Colonic mucosa (tissue), 4 donors: Measurements from ENCODE around the gene CUL7. TPM values are rescaled to one million over a fixed set of nuclear protein-coding genes. Genes with fewer than 3 reads are reported as not detected.
A peak's percentile ranks its signal among the peaks of the same experiment; 100 is the strongest.

ENCODE experiments used
- DNase-seq: peaks from one replicate; pipeline ENCODE4 v3.0.0-alpha.2; 2020
- H3K27ac ChIP-seq: fragments of 200-600 bp; one replicate; pipeline ENCODE4 v1.8.0; 2021
- H3K27me3 ChIP-seq: fragments of 200-600 bp; one replicate; pipeline ENCODE4 v1.8.0; 2021
- H3K36me3 ChIP-seq: fragments of 200-600 bp; one replicate; pipeline ENCODE4 v1.8.0; 2021
- H3K4me1 ChIP-seq: fragments of 200-600 bp; one replicate; pipeline ENCODE4 v1.8.0; 2021; ENCODE audit warnings: mild to moderate bottlenecking
- H3K4me3 ChIP-seq: fragments of 200-600 bp; one replicate; pipeline ENCODE4 v1.8.0; 2021
- H3K9ac ChIP-seq, 2 donors: one replicate each; pipeline ENCODE4 v1.7.0; 2013; ENCODE audit warnings: control low read depth in 2 of 2, low read depth in 2 of 2, low read length in 2 of 2
- H3K9me3 ChIP-seq: fragments of 200-600 bp; one replicate; pipeline ENCODE4 v1.8.0; 2021
- intact Hi-C: fragments of 100-400 bp; cut with DNase I; formaldehyde crosslinking; loops from one replicate; pipeline ENCODE4 v1.14.1; 2022
- total RNA-seq, 2 donors: library from RNA; stranded (reverse); fragmentation: NEBNext Ultra II Directional in 1 of 2; extraction: Animal tissue kit (Norgen Biotek cat#: 25700) in 1 of 2; gene quantifications; one replicate each; pipeline ENCODE4 v1.2.1, GENCODE V29; 2021
- TF ChIP-seq, protein P1 (sequence below): fragments of 200-600 bp; IDR thresholded peaks from one replicate; pipeline ENCODE4 v1.8.0; 2022; ENCODE audit warnings: antibody characterized with exemption, mild to moderate bottlenecking
- donor health status: healthy.
- donor health status: DM: no; HTN: no; CAD: no.
- donor health status: DM: no; HTN: no; CAD: no.

CUL7 gene
- total RNA-seq, 2 donors from 2014 or later, result 13.7 to 15.3 TPM

DNA sequence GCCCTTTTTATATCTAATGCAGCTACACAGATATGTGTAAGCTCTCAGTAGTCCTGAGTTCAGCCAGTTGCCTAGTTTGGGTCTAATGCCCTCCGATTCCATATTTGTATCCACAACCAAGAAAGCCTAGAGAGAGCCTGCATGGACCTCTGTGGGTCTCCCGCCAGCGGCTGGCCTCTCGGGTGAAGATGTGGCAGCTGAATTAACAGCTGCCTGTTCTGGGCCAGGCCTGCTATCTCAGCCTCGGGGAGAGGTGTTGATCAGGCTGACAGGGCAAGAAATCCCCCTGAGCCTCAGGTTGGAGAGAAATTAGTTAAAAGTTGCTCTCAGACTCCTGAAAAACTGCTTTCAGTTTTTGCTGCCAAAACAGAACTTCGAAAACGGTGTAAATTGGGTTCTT, 42.3 kb upstream of the CUL7 start:
- Histone ChIP-seq H3K4me3 (no peak overlapping the region), H3K4me1 (no peaks in the 10 kb centered on the region), H3K27ac (no peak overlapping the region), H3K9ac (peak overlapping the region in 1 of 2 donors; percentile 60), H3K9me3 (no peaks in the 10 kb centered on the region), H3K27me3 (no peaks in the 10 kb centered on the region), H3K36me3 (no peaks in the 10 kb centered on the region)
- no peak for DNase-seq
- TF ChIP-seq, protein P1, sequence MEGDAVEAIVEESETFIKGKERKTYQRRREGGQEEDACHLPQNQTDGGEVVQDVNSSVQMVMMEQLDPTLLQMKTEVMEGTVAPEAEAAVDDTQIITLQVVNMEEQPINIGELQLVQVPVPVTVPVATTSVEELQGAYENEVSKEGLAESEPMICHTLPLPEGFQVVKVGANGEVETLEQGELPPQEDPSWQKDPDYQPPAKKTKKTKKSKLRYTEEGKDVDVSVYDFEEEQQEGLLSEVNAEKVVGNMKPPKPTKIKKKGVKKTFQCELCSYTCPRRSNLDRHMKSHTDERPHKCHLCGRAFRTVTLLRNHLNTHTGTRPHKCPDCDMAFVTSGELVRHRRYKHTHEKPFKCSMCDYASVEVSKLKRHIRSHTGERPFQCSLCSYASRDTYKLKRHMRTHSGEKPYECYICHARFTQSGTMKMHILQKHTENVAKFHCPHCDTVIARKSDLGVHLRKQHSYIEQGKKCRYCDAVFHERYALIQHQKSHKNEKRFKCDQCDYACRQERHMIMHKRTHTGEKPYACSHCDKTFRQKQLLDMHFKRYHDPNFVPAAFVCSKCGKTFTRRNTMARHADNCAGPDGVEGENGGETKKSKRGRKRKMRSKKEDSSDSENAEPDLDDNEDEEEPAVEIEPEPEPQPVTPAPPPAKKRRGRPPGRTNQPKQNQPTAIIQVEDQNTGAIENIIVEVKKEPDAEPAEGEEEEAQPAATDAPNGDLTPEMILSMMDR, result no peak
- intact Hi-C loops, result no loop called here

DNA sequence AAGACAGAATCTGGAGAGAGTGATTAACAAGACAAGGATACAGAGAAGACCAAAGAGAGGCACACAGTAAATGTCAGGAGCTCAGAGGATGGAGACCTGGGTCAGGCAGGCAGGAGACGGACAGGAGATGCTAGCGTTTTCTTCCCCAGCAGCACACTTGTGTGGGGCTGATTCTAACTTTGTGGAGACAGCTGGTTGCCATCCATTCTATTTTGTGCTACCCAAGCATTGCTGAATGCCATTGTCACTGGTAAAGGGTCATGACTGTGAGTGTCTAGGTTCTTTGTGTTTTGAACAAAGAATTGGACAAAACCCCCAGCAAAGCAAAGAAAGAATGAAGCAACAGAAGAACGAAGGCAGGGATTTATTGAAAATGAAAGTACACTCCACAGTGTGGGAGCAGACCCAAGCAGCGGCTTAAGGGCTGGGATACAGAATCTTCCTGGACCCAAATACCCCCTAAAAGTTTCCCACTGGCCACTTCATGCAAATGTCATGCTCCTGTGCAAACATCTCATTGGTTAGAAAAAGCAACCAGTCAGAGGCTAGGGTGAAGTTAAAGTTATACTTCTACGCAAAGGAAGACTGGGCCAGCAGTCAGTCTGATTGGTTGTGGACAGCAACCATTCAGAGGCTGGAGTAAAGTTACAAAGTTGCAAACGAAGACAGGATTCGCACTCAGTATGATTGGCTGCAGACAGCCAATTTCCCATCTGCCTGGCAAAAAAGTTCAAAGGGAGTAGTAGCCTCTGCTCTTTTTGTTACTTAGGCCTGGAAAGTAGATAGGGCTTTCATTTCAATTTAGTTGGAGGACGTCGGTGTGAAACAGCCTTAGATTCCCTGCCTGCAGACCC, 40.0 kb upstream of the CUL7 start:
- no peaks in the 10 kb centered on the region for H3K27me3 ChIP-seq
- no peaks in the 10 kb centered on the region for H3K9me3 ChIP-seq
- TF ChIP-seq, protein P1, result no peak
- intact Hi-C loops, result no loop called here
- H3K4me1 ChIP-seq, result no peaks in the 10 kb centered on the region
- H3K27ac ChIP-seq, result peak overlapping the region; percentile 4
- H3K9ac ChIP-seq, result peak overlapping the region; percentile 24 to 31
- peak overlapping the region; percentile 4 for H3K4me3 ChIP-seq
- H3K36me3 ChIP-seq, result no peaks in the 10 kb centered on the region
- peak; percentile 34 for DNase-seq

DNA sequence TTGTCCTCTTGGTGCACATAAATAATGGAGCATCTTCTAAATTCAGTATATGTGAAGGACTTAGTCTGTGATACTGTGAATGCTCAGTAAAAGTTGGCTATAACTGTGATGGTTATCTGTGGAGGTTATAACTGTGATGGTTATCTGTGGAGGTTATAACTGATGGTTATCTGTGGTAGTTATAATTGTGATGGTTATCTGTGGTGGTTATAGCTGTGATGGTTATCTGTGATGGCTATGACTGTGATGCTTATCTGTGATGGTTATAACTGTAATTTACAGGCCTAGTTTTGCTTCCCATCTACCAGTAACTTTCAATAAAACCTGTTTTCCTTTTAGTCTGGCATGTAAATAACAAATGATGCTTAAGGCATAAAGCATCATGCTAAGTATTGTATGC, 39.0 kb upstream of the CUL7 start:
- TF ChIP-seq, protein P1, result no peak
- no peak overlapping the region for H3K9ac ChIP-seq
- H3K27me3 ChIP-seq, result no peaks in the 10 kb centered on the region
- no peaks in the 10 kb centered on the region for H3K9me3 ChIP-seq
- H3K36me3 ChIP-seq, result no peaks in the 10 kb centered on the region
- no peak overlapping the region for H3K27ac ChIP-seq
- H3K4me3 ChIP-seq, result no peak overlapping the region
- intact Hi-C loops, result no loop called here
- no peak for DNase-seq
- H3K4me1 ChIP-seq, result no peaks in the 10 kb centered on the region

DNA sequence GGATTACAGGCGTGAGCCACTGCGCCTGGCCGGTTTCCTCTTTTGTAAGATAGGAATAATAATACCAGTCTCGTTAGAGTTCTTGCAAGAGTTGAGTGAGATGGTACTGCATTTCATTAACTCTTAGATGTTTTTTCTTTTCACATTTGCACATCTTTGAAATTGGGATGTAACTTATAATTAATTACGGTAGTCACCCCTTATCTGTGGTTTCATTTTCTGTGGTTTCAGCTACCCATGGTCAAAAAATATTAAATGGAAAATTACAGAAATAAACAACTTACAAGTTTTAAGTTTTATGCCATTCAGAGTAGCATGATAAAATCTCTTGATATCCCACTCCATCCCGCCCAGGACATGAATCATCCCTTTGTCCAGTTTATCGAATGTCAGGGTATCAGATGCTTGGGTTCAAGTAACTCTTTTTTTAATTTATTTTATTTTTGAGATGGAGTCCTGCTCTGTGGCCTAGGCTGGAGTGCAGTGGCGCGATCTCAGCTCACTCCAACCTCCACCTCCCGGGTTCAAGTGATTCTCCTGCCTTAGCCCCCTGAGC, 37.9 kb upstream of the CUL7 start:
- Histone ChIP-seq H3K9me3 (no peaks in the 10 kb centered on the region), H3K4me1 (no peaks in the 10 kb centered on the region), H3K27me3 (no peaks in the 10 kb centered on the region), H3K27ac (no peak overlapping the region), H3K36me3 (no peaks in the 10 kb centered on the region), H3K9ac (no peak overlapping the region), H3K4me3 (no peak overlapping the region)
- no peak for DNase-seq
- TF ChIP-seq, protein P1, result no peak
- intact Hi-C loops, result no loop called here

GRCh38 chr6:43091020-43091419, 37.4 kb upstream of the CUL7 start:
- Histone ChIP-seq H3K27ac (no peak overlapping the region), H3K4me1 (no peaks in the 10 kb centered on the region), H3K36me3 (no peaks in the 10 kb centered on the region), H3K9ac (no peak overlapping the region), H3K27me3 (no peaks in the 10 kb centered on the region), H3K9me3 (no peaks in the 10 kb centered on the region), H3K4me3 (no peak overlapping the region)
- TF ChIP-seq, protein P1, result no peak
- intact Hi-C loops, result no loop called here
- DNase-seq, result no peak
